Coronary artery (tissue), 2 donors: ENCODE data around the gene DROSHA.

ENCODE experiments used
- DNase-seq: peaks from one replicate; pipeline ENCODE4 v3.0.0-alpha.2; 2017; ENCODE audit warnings: low spot score
- H3K27ac ChIP-seq, 2 donors: fragments of 200-600 bp; sonication (generic); one replicate each; pipeline ENCODE4 v1.5.1; 2016 to 2019
- H3K4me3 ChIP-seq: fragments of 200-600 bp; sonication (generic); 2 replicates; pipeline ENCODE4 v1.5.1; 2016; ENCODE audit warnings: mild to moderate bottlenecking, moderate library complexity
- CTCF ChIP-seq: fragments of 200-600 bp; sonication (generic); IDR thresholded peaks from one replicate; pipeline ENCODE4 v1.5.1; 2019; ENCODE audit warnings: antibody characterized with exemption

Gene DROSHA

GRCh38 chr5:31471040-31471439, 60.9 kb downstream of the DROSHA start:
- TF ChIP-seq CTCF = no peak

GRCh38 chr5:31470608-31471007, 61.3 kb downstream of the DROSHA start:
- no peak for TF ChIP-seq CTCF
- DNase-seq = no peak
- Histone ChIP-seq H3K4me3 (no peak overlapping the region), H3K27ac (no peak overlapping the region)

More at GRCh38 chr5:31471040-31471439, 60.9 kb downstream of the DROSHA start:
- Histone ChIP-seq H3K4me3 (no peak overlapping the region), H3K27ac (no peak overlapping the region)
- no peak for DNase-seq

GRCh38 chr5:31469886-31470285, 62.0 kb downstream of the DROSHA start:
- Histone ChIP-seq H3K27ac (no peak overlapping the region), H3K4me3 (no peak overlapping the region)
- no peak for DNase-seq
- TF ChIP-seq CTCF = no peak

- H3K27ac ChIP-seq = no peak overlapping the region
- TF ChIP-seq CTCF = no peak
- no peak for DNase-seq
- H3K4me3 ChIP-seq = no peak overlapping the region
Measured at GRCh38 chr5:31469466-31469865, 62.4 kb downstream of the DROSHA start.

- no peak overlapping the region for H3K4me3 ChIP-seq
- H3K27ac ChIP-seq = no peak overlapping the region
- DNase-seq = no peak
- no peak for TF ChIP-seq CTCF
Measured at GRCh38 chr5:31465291-31465690, 66.6 kb downstream of the DROSHA start.

GRCh38 chr5:31464081-31464480, 67.8 kb downstream of the DROSHA start:
- no peak overlapping the region for H3K4me3 ChIP-seq
- DNase-seq = no peak
- no peak overlapping the region for H3K27ac ChIP-seq
- TF ChIP-seq CTCF = no peak

GRCh38 chr5:31463351-31463750, 68.5 kb downstream of the DROSHA start:
- DNase-seq = no peak
- no peak overlapping the region for H3K4me3 ChIP-seq
- TF ChIP-seq CTCF = no peak
- H3K27ac ChIP-seq = no peak overlapping the region
